ENCODE results near the gene ASAP2. TPM values are rescaled to one million over a fixed set of nuclear protein-coding genes. Genes with fewer than 3 reads are reported as not detected.

The ASAP2 gene
- total RNA-seq, 1 donor from 2014 or later, result 49.6 TPM

DNA sequence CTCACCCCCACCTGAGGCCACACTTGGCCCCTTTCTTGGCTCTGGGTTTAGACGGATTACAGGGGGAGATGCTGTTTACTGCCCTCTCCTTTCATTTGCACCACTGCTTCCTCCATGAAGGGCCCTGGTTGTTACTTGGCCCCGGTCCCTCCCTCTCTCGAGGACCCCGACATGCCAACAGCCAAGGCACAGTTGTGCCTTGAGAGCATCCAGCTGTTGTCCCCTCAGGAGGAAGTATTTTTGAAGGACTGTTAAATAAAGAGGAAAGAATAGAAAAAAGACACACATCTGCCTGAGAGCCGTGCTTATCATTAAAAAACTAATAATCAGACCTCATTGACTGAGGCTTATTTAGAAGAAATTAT lies 172.8 kb downstream of the ASAP2 start:
- Mint-ChIP-seq H3K4me3 (ENCODE audit: unreplicated experiment) (no peak overlapping the region), H3K27me3 (ENCODE audit: unreplicated experiment) (peaks cover 4% of the 10 kb centered on the region), H3K27ac (ENCODE audit: unreplicated experiment) (no peak overlapping the region), H3K36me3 (ENCODE audit: unreplicated experiment) (no peaks in the 10 kb centered on the region), H3K4me1 (ENCODE audit: low read depth, unreplicated experiment) (no peaks in the 10 kb centered on the region), H3K9me3 (ENCODE audit: unreplicated experiment) (peaks cover 2% of the 10 kb centered on the region)
- no peak for DNase-seq
- TF ChIP-seq, protein P1, sequence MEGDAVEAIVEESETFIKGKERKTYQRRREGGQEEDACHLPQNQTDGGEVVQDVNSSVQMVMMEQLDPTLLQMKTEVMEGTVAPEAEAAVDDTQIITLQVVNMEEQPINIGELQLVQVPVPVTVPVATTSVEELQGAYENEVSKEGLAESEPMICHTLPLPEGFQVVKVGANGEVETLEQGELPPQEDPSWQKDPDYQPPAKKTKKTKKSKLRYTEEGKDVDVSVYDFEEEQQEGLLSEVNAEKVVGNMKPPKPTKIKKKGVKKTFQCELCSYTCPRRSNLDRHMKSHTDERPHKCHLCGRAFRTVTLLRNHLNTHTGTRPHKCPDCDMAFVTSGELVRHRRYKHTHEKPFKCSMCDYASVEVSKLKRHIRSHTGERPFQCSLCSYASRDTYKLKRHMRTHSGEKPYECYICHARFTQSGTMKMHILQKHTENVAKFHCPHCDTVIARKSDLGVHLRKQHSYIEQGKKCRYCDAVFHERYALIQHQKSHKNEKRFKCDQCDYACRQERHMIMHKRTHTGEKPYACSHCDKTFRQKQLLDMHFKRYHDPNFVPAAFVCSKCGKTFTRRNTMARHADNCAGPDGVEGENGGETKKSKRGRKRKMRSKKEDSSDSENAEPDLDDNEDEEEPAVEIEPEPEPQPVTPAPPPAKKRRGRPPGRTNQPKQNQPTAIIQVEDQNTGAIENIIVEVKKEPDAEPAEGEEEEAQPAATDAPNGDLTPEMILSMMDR (IDR thresholded peaks at IDR 0.05; ENCODE audit: partially characterized antibody, unreplicated experiment), result no peak

DNA sequence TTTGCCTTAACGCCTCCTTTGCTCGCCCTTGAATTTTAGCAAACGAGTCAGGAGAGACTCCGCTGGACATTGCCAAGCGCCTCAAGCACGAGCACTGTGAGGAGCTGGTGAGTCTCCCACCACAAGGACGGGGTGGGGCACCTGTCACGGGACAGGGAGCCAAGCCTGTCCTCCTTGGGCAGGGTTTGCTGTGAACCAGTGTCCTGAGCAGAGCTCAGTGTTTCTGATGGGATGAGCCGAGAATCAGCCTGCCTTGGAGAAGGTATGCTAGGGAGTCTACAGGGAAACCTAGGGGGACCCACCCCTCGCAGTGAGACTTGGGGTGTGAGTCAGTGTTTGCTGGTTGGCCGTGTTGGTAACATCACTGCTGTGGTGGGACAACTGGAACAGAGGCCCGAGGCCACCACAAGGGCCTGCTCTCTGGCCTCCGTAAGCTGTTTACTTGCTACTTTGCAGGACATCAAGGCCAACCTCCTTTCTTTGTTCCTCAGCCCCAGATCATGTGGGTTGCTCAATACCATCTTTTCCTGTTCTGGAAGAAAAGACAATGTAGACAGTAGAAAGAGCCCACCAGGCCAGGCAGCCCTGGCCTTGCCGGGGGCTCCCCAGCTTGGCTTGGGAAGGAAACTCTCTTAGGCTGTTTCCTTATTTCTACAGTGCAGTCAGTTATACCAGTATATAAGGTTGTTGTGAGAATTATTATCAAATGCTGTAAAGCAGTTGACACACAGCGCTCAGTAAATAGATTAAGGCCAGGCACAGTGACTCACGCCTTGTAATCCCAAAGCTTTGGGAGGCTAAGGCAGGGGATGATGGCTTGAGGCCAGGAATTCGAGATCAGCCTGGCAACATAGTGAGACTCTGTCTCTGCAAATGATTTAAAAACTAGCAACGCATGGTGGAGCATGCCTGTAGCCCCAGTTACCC lies 174.4 kb downstream of the ASAP2 start:
- no peak for DNase-seq
- Mint-ChIP-seq H3K9me3 (ENCODE audit: unreplicated experiment) (peaks cover 2% of the 10 kb centered on the region), H3K36me3 (ENCODE audit: unreplicated experiment) (no peaks in the 10 kb centered on the region)

DNA sequence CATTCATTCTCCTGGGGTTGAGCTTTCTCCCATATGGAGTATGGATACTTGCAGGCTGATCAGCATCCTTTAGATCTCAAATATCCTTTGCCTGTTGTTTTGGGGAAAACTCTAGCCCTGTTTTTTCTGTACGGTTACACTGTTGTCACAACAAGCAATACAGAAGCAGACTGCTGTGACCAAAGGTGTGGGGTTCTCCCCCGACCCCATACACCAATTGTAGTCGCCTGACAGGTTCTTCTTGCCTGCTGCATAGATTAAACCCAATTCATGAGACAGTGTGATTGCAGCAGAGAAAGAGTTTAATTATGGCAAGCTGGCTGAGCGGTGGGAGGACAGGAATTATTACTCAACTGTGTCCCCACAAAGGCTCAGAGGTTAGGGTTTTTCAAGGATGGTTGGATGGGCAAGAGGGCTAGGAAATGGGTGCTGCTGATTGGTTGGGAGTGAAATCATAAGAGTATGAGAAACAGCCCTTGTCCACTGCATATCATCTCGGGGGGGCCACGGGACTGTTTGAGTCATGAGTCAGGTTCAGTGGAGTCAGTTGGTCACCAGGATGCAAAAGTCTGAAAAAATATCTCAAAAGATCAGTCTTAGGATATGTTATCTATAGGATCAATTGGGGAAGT lies 176.1 kb downstream of the ASAP2 start:
- H3K27ac Mint-ChIP-seq (ENCODE audit: unreplicated experiment), result no peak overlapping the region
- peaks cover 4% of the 10 kb centered on the region for H3K27me3 Mint-ChIP-seq (ENCODE audit: unreplicated experiment)
- no peaks in the 10 kb centered on the region for H3K36me3 Mint-ChIP-seq (ENCODE audit: unreplicated experiment)
- DNase-seq, result no peak
- H3K9me3 Mint-ChIP-seq (ENCODE audit: unreplicated experiment), result no peaks in the 10 kb centered on the region
- TF ChIP-seq, protein P1 (IDR thresholded peaks at IDR 0.05; ENCODE audit: partially characterized antibody, unreplicated experiment), result no peak
- H3K4me1 Mint-ChIP-seq (ENCODE audit: low read depth, unreplicated experiment), result no peaks in the 10 kb centered on the region
- H3K4me3 Mint-ChIP-seq (ENCODE audit: unreplicated experiment), result no peak overlapping the region

More for the DNA sequence above, 174.4 kb downstream of the ASAP2 start:
- H3K4me1 Mint-ChIP-seq (ENCODE audit: low read depth, unreplicated experiment), result no peaks in the 10 kb centered on the region
- TF ChIP-seq, protein P1 (IDR thresholded peaks at IDR 0.05; ENCODE audit: partially characterized antibody, unreplicated experiment), result no peak
- H3K4me3 Mint-ChIP-seq (ENCODE audit: unreplicated experiment), result no peak overlapping the region
- H3K27me3 Mint-ChIP-seq (ENCODE audit: unreplicated experiment), result peaks cover 4% of the 10 kb centered on the region
- no peak overlapping the region for H3K27ac Mint-ChIP-seq (ENCODE audit: unreplicated experiment)

DNA sequence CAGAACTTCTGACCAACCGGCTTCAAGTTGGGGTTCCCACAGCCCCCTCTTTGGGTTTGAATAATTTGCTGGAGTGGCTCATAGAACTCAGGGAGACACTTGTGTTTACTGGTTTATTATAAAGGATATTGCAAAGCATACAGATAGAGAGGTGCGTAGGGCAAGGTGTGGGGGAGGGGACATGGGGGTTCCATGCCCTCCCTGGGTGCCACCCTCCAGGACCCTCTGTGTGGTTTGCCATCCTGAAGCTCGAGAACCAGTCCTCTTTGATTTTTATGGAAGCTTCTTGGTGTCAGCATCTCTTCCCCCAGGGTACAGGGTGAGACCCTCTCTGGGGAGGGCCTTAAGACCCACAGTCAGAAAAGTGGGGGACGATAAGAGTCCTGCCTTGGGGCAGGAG lies 177.9 kb downstream of the ASAP2 start:
- TF ChIP-seq, protein P1 (IDR thresholded peaks at IDR 0.05; ENCODE audit: partially characterized antibody, unreplicated experiment), result no peak
- no peak for DNase-seq
- H3K36me3 Mint-ChIP-seq (ENCODE audit: unreplicated experiment), result no peaks in the 10 kb centered on the region
- H3K27me3 Mint-ChIP-seq (ENCODE audit: unreplicated experiment), result peaks cover 3% of the 10 kb centered on the region
- no peaks in the 10 kb centered on the region for H3K4me1 Mint-ChIP-seq (ENCODE audit: low read depth, unreplicated experiment)
- no peak overlapping the region for H3K27ac Mint-ChIP-seq (ENCODE audit: unreplicated experiment)
- no peaks in the 10 kb centered on the region for H3K9me3 Mint-ChIP-seq (ENCODE audit: unreplicated experiment)
- no peak overlapping the region for H3K4me3 Mint-ChIP-seq (ENCODE audit: unreplicated experiment)

DNA sequence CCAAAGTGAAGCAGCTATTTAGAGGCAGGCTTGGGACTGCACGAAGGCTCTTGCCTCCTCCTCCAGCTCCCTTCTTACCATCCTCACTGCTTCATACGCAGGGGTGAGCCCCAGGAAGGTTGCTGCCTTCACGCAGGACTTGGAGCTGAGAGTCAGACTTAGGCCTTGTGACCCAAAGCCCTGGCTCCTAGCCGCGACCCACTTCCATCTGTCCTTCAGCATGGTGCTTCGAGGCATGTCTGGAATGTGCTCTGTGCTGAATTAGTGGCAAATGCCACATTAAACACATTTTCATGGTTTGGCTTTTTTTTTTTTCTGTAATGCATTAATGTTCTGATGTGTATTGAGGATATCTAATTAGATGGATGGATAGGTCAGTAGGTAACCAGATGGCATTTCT lies 179.2 kb downstream of the ASAP2 start:
- no peak for DNase-seq

More for the DNA sequence above, 179.2 kb downstream of the ASAP2 start:
- Mint-ChIP-seq H3K36me3 (ENCODE audit: unreplicated experiment) (no peaks in the 10 kb centered on the region), H3K9me3 (ENCODE audit: unreplicated experiment) (no peaks in the 10 kb centered on the region), H3K4me1 (ENCODE audit: low read depth, unreplicated experiment) (no peaks in the 10 kb centered on the region), H3K4me3 (ENCODE audit: unreplicated experiment) (no peak overlapping the region), H3K27me3 (ENCODE audit: unreplicated experiment) (peaks cover 3% of the 10 kb centered on the region), H3K27ac (ENCODE audit: unreplicated experiment) (no peak overlapping the region)
- TF ChIP-seq, protein P1 (IDR thresholded peaks at IDR 0.05; ENCODE audit: partially characterized antibody, unreplicated experiment), result no peak
